NCI-H1694 (cell line): Measurements from ENCODE around the gene TCF4.

Source experiments
- DNase-seq: peaks from one replicate; lab custom pipeline; 2025; lab: John Stamatoyannopoulos, UW

TCF4 gene

DNA sequence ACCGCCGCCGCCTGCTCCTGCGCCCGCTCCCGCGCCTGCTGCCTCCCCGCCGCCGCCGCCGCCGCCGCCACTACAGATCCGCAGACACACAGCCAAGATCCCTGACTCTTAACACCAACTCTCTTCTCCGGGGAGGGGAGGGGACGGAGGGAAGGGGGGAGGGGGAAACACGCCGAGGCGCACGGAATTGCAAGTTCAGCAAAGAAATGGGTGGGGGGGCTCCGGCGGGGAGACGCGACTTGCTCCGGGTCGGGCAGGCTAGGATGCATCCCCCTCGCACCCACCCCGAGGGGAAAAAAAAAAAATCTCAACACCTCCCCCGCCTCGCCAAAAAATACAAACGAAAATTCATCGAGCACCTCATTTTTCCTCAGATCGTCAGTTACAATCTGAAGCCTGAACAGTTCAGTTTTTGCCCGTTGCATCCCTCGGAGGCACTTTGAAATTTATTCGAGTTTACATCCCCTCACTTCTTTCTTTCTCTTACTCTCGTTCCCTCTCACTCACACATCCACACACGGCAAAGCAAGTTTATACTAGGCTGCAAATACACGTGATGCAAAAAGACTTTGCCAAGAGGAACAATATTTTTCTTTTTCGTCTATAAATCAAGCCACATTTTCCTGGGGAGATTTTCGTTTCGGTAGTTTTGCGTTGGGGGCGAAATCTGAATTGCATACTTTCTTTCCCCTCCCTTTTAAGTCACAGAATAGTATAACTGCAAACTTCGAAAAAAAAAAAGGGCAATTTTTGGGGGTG is at the start of gene TCF4:
TCF4 (minus strand) TSS at position 82 of the 759 bp plus-strand sequence. CDS start 1,076 bp downstream, outside the sequence.
- DNase-seq: no peak

DNA sequence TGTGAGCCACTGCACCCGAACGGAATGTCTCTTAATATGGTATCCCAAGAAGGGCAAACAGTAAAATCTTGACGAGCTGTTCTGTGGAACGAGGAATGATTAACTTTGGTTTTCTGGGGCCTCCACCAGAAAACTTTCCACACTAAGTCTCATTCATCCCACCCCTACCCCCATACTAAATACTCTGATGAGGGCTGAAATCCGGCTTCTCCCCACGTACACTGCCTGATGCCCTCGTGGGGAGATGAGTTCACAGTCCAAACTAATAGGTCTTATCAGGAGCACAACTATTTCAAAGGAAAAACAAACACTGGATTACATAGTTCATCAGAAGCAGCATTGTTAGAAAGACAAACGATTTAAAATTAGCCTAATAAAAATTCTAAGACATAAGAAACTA is 49.2 kb upstream of the TCF4 start:
- no peak for DNase-seq

DNA sequence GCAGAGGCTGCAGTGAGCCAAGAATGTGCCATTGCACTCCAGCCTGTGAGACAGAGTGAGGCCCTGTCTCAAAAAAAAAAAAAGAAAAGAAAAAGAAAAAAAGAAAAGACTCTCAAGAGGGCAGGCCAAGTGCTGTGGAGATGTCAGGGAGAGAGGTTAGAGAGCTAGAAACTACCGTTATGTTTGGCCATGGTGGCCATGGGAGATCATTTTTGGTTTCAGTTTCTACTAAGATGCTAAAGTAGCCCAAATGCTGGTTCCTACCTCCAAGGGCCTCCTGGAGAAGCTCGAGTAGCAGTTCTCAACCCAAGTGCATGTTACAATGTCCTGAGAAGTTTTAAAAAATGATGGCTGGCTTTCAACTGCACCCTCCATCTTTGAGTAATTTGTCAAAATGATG is 47.4 kb upstream of the TCF4 start:
- DNase-seq: no peak

DNA sequence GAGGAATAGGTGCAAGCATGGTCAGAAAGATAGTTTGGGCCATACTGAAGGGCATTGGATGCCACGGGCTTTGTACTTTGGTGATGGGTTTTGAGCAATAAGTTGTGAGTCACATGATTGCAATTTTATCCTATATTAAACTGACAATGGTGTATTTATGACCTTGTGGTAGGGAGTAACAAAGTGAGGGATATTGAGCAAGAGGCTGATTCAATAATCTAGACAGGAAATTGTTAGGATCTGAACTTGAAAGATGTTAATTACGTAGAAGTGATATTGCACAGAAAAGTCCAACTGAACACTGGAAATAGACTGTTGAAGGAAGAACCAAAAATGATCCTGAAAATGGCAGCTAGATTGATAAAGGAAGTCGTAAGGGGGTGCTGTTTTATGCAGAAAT is 46.6 kb upstream of the TCF4 start:
- no peak for DNase-seq

DNA sequence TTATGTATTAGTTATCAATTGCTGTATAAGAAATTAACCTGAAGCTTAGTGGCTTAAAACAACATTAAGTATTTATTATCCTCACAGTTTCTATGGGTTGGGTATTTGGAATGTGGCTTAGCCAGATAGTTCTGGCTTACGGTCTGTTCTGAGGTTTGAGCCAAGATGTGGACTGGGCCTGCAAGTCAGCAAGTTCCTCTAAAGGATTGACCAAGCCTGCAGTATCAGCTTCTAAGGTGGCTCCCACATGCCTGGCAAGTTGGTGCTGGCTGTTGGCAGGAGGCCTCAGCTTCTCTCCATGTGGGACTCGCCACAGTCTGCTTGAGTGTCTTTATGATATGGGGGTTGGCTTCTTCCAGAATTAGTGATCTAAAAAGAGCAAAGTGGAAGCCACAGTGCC is 45.0 kb upstream of the TCF4 start:
- no peak for DNase-seq

DNA sequence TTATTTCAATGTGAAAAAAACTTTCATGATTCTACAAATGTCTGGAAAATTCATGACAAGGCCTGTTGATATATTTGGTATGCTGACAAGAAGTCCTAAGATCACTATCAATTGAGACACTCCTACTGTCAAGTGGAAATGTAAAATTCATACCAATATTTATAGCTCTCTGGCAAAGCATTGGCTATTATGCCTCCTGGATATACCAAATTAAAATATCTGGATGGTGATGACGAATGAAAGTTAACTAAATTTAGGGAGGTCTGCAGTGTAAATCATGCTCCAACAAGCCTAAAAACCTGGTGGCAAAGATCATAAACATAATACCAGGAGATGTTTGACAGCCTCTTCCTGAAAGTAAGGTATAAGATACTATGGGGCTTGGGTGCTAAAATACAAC is 41.1 kb upstream of the TCF4 start:
- DNase-seq: no peak

DNA sequence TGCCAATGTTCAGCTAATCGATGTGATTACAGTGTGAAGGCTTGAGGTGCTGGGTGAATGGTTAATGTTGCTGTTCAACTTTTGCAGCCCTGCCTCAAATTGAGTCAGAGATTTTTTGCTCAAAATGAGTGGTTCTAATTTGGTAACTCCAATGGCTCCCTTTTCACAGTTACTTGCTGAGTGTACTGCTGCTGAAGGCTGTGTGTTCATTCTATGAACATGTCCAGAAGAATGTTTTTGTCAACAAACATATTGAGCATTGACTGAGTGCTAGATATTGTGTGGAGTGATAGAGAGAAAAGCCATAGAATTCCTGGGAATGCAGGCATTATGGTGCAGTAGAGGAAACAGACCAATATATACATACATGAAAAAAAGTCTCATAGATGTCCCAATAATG is 39.0 kb upstream of the TCF4 start:
- DNase-seq: no peak

DNA sequence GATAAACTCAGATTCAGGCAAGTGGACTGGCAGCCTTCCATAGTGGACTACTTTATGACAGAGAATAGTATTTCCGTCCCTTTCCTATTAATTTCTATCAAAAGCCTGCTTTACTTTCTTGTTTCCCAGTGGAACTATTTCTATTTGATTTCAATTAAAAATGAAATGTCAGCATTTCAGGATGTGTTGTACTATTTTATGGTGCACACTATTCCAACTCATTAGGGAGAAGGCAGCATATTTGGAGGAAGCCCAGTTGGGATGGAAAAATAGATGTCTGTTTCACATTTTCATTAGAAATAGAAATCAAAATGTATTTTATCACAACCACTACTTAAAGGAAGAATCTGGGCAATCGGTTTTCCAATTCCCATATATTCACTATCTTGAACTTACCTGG is 37.9 kb upstream of the TCF4 start:
- no peak for DNase-seq

DNA sequence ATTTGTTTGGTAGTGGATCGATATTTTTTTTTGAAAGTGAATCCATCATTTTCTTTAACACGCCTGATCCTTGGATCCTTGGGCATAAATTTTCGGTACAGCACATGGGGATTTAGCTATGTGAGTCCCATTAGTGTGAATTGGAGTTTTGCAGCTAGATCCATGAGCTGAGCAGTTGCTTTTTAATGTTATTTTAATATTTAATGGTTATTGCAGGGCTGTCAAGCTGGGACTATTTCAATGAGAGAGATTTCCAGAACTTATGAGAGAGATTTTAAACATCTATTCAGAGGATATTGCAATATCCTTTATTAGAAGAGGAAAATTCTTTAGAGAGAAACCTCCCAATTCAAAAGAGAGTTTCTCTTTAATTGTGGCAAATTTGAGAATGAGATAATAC is 35.6 kb upstream of the TCF4 start:
- DNase-seq: no peak

DNA sequence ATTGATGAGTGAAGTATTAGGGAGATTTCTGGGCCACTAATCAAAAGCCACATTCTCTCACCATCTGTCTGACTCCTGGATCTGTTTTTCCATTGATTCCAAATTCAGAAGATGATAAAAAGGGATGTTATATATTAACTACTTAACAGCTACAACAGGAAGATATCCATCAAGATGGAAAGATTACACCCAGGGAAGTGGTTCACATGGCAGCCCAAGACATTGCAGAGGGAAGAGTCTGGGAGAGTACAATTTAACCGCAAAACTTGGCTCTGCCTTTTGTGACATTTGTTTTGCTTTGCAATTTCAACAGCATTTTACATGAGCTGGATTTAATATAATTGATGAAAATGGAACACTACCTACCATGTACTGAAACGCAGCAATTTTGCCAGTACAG is 22.5 kb upstream of the TCF4 start:
- no peak for DNase-seq

DNA sequence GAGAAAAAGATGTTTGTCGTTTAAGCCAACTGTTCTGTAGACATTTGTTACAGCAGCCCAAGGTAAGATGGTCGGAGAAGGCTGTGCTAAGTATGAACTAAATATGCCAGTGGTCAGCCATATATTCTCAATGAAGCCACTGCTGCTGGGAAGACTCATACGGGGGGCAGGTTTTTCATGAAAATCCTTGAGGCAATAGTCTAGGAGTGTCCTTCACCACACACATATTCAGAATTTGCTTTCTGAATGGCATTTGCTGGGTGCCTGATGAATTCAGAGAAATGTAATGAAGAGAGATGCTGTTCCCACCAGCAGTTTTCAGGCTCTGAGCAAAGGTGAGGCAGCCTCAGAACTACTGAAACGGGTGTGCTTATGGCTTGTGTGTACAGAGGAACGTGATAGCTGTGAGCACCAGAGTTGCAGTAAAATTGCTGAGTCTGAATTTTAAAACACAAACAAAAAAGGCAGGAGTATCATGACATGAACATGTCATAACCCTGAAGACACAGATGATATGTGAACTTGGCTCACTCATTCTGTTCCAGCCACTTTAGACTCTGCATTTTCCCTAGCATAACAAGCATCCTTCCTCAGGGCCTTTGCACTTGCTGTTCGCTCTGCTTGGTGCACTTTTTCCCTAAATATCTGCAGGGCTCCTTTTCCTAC is 21.3 kb upstream of the TCF4 start:
- no peak for DNase-seq

DNA sequence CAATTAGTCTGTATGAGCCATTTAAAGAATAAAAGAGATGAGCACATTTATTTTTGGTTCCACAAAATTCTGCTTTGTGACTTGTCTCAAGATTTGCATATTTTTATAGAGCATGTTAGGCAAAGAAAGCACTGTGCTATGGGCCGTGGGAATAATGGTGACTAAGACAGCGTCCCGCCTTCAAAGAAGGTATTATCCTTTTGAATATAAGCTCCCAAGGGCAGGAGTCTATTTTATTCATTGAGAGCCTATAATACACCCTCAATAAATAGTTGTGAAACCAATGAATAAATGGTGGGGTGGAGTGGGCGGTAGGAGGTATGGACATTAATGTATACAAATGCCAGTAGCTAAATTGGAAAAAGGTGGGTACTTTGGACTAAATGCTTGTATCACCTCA is 20.5 kb upstream of the TCF4 start:
- DNase-seq: no peak

DNA sequence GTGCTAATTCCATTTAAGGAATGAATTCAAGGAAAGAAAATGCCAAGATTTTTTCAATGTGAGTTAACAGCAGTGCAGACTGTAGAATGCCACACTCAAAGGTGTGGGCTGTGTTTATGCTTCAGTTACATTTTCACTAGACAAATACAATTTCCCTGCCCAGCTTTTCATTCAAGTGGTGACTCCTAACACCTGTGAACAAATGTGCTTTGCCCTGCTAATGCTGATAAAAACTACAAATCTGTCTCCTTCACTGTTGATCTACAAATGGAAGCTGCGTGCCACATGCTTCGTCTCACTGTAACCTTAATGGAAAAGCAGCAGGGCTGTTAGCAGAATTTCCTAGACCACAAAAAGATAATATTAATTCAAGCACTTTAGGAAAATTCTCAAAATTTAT is 19.8 kb upstream of the TCF4 start:
- DNase-seq: no peak

DNA sequence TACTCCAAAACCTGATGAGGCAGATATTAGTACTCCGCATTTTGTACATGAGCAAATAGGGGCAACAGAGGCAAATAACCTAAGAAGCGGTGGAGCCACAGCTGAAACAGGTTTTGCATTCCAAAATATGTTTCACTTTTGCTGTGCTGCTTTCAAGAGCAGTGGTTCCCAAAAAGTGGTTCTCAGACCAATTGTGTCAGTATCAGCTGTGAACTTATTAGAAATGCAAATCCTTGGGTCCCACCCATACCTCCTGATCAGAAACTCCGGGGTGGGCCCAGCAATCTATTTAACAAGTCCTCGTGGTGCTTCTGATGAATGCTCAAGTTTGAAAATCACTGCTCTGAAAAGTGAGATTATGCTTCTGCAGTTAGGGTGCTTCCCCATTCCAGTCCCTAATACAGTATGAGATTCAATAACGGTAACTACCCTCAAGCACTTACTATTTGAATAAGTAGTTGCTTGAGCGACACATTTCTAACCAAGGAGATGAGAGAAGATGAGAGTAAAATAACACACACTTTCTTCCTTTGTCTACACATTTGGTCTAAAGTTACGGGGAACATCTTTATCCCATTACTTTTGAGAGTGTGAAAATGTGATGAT is 17.8 kb upstream of the TCF4 start:
- DNase-seq: no peak

DNA sequence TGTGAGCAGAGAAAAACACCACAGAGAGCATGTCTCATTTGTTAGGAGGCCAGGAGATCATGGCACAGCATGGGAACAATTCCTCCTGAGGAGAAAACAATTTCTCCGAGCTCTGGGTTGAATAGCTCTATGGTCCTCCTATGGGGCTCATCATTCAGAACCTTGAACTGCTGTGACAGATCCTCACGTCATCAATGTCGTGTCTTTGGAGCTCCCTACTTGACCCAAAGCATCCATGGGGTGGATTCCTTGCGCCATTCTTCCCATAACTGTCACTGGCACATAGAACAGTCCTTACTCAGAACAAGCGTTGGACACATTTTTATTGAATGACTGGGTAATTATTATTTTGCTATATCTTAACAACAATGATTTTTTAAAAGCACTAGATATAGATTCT is 15.8 kb upstream of the TCF4 start:
- DNase-seq: no peak

DNA sequence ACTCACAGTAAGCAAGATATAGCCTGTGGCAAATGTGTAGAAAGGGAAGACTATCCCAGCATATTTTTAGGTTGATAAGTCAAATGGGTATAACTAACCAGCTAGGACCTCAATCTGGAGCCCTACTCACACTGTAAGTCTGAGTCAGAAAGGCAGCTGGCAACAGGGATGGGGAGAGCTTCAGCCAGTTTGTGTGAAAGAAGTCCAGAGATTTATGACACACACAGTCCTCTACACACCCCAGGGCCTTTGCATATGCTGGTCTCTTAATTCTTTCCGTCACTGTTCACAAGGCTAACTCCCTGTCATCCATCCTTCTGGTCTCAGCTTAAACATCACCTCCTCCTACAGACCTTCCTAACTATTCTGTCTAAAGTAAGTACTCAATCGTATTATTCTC is 5.9 kb upstream of the TCF4 start:
- no peak for DNase-seq

DNA sequence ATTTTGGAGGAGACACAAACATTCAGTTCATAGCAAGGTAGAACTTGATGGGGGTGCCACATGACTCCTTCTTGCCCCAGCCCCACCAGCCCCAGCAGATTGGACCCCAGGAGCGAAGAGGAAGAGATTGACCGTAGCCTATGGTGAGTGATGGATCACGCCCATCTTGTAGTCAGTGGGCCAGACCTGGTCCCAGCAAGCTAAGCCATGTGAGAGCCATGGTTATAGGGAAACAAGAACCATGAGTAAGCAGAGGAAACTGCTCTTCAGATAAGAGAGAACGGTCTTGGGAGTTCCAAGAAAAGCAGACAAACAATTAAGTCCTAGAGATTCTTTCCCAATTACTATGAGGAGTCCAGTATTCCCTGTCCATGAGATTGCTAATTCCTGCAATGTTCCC is 4.6 kb upstream of the TCF4 start:
- no peak for DNase-seq

DNA sequence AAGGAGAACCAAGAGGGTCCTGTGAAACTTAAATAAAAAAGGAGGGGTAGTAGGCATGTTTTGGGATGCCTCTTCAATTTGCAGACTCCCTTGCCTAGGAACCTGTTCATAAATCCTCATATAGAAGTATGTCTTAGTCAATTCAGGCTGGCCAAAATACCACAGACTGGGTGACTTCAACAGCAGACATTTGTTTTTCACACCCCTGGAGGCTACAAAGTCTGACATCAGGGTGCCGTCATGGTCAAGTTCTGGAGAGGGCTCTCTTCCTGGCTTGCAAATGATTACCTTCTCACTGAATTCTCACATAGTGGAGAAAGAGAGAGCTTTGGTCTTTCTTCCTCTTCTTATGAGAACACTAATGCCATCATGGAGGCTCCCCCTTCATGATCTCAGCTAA is 4.1 kb upstream of the TCF4 start:
- DNase-seq: no peak

DNA sequence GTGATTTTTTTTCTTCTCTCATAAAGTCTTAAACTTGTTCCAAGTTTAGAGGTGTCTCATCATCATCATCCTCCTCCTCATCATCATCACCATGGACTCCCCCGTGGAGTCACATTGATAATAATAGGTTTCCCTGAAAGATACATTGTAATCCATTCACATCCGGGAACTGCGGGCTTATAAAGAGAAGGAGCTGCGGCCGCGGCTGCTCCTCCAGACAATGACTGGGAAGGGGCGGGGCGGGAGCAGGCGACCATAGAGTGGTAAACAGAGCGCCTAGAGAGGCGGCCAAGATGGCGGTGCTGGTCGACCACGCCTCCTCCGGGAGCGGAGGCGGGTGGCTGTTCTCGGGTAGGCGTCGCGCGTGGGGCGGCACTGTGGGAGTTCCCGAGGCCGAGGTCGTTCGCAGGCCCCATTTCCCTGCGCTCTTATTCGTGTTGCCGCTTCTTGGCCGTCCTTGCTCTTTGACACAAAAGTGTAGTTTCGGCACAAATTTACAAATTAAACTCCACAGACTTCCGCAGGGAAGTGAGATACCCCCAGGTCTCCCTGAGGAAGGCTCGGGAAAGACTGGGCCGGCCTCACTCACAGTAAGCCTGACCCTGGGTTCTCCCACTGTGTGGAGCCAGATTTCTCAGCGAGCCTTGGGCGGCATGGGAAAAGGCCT is 1.8 kb upstream of the TCF4 start:
- peak; percentile 92 for DNase-seq

DNA sequence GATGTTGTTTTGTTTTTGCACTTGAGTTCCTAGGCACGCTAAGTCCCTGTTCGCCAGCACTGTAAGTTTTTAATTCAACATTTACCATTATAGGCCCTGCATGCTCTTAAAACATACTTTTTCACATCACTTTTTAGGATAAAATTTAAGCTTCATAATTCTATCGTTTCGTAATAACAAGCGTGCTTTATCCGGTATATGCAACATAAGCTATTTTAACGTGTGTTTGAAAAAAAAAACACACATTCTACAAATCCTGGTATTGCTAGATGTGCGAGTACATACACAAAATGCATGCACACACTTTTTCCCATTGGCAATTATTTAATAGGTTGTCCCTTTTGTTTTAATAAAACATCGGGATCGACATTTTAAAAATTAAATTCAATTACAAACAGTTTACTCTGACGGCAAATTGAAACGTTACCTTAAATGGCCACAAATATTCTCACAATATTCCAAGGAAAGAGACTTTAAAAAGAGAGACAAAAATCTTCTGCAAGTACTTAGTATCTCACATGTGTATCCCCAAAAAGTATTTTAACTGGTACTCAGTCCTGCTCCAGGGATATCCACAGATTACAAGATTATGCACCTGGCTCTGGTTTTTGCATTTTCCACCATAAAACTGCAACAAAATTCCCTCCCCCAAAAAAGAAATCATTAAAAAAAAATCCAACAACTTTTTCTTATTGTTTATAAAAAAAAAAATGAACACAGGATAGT is 1.0 kb upstream of the TCF4 start:
- DNase-seq: no peak

DNA sequence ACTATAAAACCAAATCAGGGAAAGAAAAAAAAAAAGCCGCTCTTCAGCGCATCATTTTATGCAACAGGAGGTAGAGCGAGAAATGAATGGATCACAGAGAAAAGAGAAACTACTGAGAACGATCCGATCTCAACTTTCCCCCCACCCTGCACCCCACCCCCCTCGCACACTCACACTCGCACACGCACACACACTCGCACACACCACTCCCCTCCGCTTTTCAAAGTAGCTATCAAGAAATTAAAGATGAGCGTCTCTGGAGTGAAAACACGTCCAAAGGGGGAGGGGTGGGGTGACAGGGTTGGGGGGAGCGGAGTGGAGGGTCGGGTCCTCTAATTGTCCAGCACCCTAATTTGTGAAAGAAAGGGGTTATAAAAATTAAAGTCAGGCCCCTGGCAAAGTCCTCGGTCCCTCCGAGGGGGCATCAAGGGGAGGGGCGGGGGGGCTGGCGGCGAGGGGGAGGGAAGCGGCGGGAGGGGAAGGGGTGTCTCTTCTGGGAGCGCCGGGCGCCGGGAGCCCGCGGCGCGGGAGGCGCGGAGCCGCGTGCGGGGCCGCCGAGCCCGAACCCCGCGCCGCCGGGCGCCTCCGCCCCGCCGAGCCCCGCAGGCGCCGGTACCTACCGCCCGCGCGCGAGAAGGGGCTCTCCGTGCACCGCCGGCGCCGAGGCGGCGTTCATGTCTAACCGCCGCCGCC is 428 bp downstream of the TCF4 start:
- DNase-seq: peak; percentile 42
